Fibroblast of villous mesenchyme (primary cell): ENCODE data around the gene FBP1. TPM values are rescaled to one million over a fixed set of nuclear protein-coding genes. Genes with fewer than 3 reads are reported as not detected.

Experiments
- DNase-seq: peaks from one replicate; pipeline ENCODE4 v3.0.0-alpha.2; 2010; ENCODE audit warnings: low read depth
- H3K4me3 ChIP-seq: 2 replicates; pipeline ENCODE4 v1.5.1; 2011; ENCODE audit warnings: low read depth, mild to moderate bottlenecking, low read length
- CTCF ChIP-seq: IDR thresholded peaks from 2 replicates; pipeline ENCODE4 v1.5.1; 2012; ENCODE audit warnings: low read depth, mild to moderate bottlenecking, low read length; ENCODE audit not compliant: insufficient read depth
- total RNA-seq: library from RNA; depleted of rRNA; stranded (reverse); fragments of >200 nt; gene quantifications from 2 replicates; pipeline ENCODE4 v1.2.3, GENCODE V29; 2012

The FBP1 gene
- total RNA-seq, 1 donor = not detected

- no peak for TF ChIP-seq CTCF
- DNase-seq = no peak
- H3K4me3 ChIP-seq = no peak overlapping the region
Observed at GRCh38 chr9:94557376-94557775, 81.9 kb downstream of the FBP1 start.

- H3K4me3 ChIP-seq = peak within 1 kb of the TSS; percentile 64
- TF ChIP-seq CTCF = peak; percentile 44
- DNase-seq = peak; percentile 76
Observed at GRCh38 chr9:94554439-94555331, 84.6 kb downstream of the FBP1 start, which contains the start of gene PCAT7. TSS of gene PCAT7 (plus strand) at chr9:94555083.

- no peak for DNase-seq
- H3K4me3 ChIP-seq = peak overlapping the region; percentile 64
- TF ChIP-seq CTCF = no peak
Observed at GRCh38 chr9:94554078-94554438, 85.3 kb downstream of the FBP1 start.

Other genes with a start within 250 kb of the FBP1 start
- gene PCAT7, start 84.4 kb downstream of the FBP1 start, total RNA-seq = 0.43 and 0.64 TPM in 2 replicates
- gene FBP2, start 45.7 kb downstream of the FBP1 start, total RNA-seq = not detected in 2 replicates
- gene AOPEP, start 87.2 kb upstream of the FBP1 start, total RNA-seq = 151 and 153 TPM in 2 replicates